NOMO-1 treated with DMSO at 0.1 percent for 48 hours (cell line): ENCODE data around the gene HIPK2.

ENCODE experiments used
- DNase-seq: peaks from one replicate; lab custom pipeline; 2025; ENCODE audit not compliant: unreplicated experiment; lab: John Stamatoyannopoulos, UW

Gene HIPK2

DNA sequence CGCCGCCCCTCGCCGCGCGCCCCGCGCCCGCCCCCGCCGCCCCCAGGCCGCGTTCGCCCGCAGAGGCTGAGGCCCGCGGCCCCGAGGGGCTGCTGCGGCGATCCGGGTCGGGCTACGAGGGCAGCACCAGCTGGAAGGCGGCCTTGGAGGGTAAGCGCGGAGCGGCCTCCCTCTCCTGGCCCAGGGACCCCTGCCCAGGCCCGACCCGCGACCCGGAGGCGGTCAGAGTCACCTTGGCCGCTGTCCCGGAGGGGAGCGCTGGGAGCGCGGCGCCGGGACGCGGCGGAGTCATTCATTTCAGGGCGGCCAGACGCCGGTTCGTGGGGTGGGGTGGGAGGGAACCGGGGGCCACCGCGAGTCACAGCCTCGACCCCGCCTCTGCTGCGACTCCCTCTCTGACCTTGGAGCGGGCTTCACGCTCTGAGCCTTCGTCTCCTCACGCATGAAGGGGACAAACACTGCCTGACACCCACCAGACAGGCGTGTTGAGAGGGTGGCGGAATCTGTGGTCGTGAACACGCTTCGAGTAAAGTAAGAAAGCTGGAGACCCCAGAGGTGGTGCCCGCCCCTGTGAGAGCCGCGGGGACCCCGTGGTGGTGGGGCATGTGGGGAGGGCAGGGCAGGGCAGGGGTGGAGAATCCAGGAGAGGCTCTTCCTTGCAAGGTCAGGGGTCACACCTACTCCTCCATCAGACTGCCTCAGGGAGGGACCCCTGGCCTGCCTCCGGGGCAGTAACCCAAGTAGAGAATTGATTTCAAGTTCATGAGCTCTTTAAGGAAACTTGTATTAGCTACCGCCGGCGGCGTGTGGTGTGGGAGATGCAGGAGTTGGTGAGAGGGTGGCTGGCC, 253.6 kb downstream of the HIPK2 start:
- no peak for DNase-seq

DNA sequence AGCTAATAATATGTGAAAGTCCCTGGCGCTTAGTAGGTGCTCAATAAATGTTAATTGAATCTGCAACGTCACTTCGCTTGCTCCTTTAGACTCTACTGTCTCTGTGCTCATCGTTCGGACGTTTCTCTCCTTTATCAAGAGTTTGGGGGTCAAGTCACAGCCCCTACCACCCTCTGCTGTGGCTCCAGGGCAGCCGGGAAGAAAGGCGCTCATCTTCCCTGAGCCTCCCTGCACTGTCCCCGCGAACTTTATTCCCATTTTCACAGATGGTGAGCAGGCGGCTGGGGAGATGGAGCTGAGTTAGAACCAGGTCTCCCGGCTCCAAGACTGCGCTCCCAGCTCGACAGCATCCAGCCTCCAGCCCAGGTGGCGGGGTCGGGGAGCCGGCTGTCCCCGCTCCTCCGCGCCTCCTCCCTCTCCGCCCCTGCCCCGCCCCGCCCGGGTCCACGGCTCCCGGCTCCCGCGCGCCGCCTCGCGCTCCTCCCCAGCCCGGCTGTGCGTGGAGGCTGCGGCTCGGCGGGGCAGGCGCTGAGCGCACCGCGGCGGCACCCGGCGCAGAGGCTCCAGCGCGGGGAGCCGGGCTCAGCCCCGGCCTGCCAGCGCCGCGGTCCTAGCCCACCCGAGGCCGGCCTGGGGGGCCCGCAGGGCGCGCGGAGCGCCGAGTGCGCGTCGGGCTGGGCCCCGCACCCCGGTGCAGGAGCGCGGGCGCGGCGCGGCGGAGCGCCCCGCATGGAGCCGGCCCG, 254.4 kb downstream of the HIPK2 start, which contains the start of gene CLEC2L:
TSS of gene CLEC2L (plus strand) at position 487 of the 743 bp plus-strand sequence. CDS start at position 730, 243 bp downstream.
- no peak for DNase-seq

DNA sequence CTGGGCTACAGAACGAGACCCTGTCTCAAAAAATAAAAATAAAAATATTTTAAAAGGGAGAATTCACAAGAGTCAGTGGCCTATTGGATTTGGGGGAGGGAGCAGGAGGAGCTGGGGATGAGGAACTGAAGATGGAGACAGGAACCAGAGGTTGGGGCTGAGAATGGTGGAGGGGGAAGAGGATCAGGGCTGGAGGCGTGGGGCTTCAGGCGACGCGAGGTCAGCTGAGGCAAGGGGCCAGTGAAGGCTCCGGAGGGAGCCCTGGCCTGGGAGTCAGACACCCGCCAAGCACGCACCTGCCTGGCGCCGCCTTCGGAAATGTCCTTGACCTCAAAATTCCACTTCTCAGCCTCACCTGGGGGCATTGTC, 255.0 kb downstream of the HIPK2 start:
- DNase-seq, result no peak

DNA sequence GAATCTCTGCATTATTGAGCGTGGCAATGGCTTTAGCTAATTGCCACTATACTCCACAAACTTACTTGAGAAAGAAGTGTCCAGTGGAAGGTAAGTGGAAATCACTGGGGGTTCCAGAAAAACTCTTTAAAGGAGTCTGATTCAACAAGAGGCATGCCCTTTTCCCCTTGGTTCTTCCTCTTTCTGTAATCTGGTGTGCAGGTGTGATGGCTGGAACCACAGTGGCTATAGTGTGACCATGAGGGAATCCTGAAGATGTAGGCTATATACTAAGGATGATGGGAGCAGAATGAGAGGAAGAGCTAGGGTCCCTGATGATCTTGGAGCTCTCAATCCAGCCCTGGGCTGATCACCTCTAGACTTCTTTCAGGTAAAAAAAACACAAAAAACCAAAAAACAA, 256.4 kb downstream of the HIPK2 start:
- DNase-seq, result no peak

DNA sequence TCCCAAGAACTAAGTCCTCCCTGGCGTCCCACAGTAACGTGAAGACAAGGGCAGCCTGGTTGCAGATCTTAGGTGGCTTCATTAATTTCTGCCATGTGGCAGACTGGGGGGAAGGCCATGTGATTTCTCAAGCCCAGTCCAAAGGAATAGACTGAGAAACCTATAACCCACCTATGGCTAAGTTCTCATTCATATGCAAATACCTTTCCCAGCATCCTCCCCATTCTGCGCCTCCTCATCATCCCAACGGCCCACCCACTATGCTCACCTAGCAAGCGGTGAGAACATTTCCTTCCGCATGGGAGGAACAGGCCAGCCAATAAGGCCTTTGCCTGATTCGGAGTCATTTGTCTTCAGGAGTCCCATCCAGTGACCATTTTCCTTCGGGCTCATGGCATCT, 262.5 kb downstream of the HIPK2 start:
- DNase-seq, result no peak
